Measurements from ENCODE around the gene ADAMTS8. TPM values are rescaled to one million over a fixed set of nuclear protein-coding genes. Genes with fewer than 3 reads are reported as not detected.

Gene ADAMTS8
- total and polyA plus RNA-seq, 10 of the 15 experiments (the other 5 are each of a cell fraction or from before 2014, with no cell fraction given), result not detected

GRCh38 chr11:130429120-130429681 lies 792 bp upstream of the ADAMTS8 start:
- BruUV-seq (replicated peaks), result no TSS peak

More at GRCh38 chr11:130429120-130429681, 792 bp upstream of the ADAMTS8 start:
- H3K9ac ChIP-seq (ENCODE audit: control insufficient read depth, insufficient read depth, low read length), result no peak overlapping the region
- H3K27me3 ChIP-seq (replicated peaks in 1 of 2; ENCODE audit: control insufficient read depth in 2 of 2, insufficient read depth in 2 of 2, low read length in 1 of 2), result peaks cover 14 to 15% of the 10 kb centered on the region in 2 experiments
- WGBS (ENCODE audit: insufficient coverage, insufficient replicate concordance, low lambda C conversion rate, missing lambda C conversion rate), result 0% methylated on average over 2 of the region's 2 CpGs
- intact Hi-C loops (cut with micrococcal nuclease; ENCODE audit: unreplicated experiment), result no loop called here
- H3K4me3 ChIP-seq, result no peak overlapping the region
- H3K27ac ChIP-seq (ENCODE audit: control insufficient read depth, insufficient read depth), result no peak overlapping the region
- H3K36me3 ChIP-seq (ENCODE audit: control insufficient read depth in 2 of 2, insufficient read depth in 2 of 2, low read length in 1 of 2), result no peaks in the 10 kb centered on the region
- SMC1A ChIA-PET (ENCODE audit: uncharacterized antibody, unreplicated experiment), result interaction anchor here (0.8 to 9.8 kb wide), 3 partner anchors 216 to 465 kb away, joined by 3 to 177 read pairs (median 43); no protein-coding TSS in a partner anchor
- H3K79me2 ChIP-seq (ENCODE audit: control insufficient read depth, insufficient read depth, low read length), result no peaks in the 10 kb centered on the region
- POLR2A ChIA-PET, result no interaction called here
- no peaks in the 10 kb centered on the region for H3K4me1 ChIP-seq (ENCODE audit: control insufficient read depth, insufficient read depth, low read length)
- DNase-seq (ENCODE audit: low read depth, low spot score), result no peak
- TF ChIP-seq ZZZ3 (IDR thresholded peaks at IDR 0.05; ENCODE audit: control insufficient read depth, insufficient read length, low read depth) (no peak), PAX8 (IDR thresholded peaks at IDR 0.05) (no peak), EZH2 (IDR thresholded peaks at IDR 0.05; ENCODE audit: borderline replicate concordance, control insufficient read depth, low read depth, low read length) (0 out of 2 replicates have a peak, but pooled peaks have one; percentile 94), CTCF (IDR thresholded peaks at IDR 0.05 in 2 of 3, conservative IDR thresholded peaks at IDR 0.05 in 1 of 3; ENCODE audit: control insufficient read depth in 2 of 3, extremely low read depth in 1 of 3, insufficient read depth in 1 of 3, low read depth in 3 of 3, low read length in 3 of 3) (no peak)
- RAD21 ChIA-PET (ENCODE audit: unreplicated experiment), result interaction anchor here (2.5 to 7.3 kb wide), 2 partner anchors 216 to 431 kb away, joined by 21 to 132 read pairs; no protein-coding TSS in a partner anchor
- FAIRE-seq, result no peak
- no peaks in the 10 kb centered on the region; the same call in 1 of the 2 replicates for H4K20me1 ChIP-seq (ENCODE audit: control insufficient read depth, insufficient read depth)
- ATAC-seq, result no peak
- no peaks in the 10 kb centered on the region for H3K9me3 ChIP-seq (replicated peaks; ENCODE audit: control insufficient read depth, insufficient read depth, low read length)
- CTCF ChIA-PET, result interaction anchor here (5.4 to 8.2 kb wide), 2 partner anchors 216 to 433 kb away, joined by 50 to 295 read pairs; no protein-coding TSS in a partner anchor
- no peak overlapping the region for H2AFZ ChIP-seq (ENCODE audit: control insufficient read depth, low read depth, low read length)
- no peak overlapping the region for H3K4me2 ChIP-seq (ENCODE audit: control insufficient read depth, insufficient read depth)
- in situ Hi-C loops (cut with MboI), result loop anchor here (10.0 kb wide), 1 partner anchor 214 kb away; no protein-coding TSS in a partner anchor
